Lower leg skin (tissue), 4 donors: Measurements from ENCODE around the gene NTRK2. TPM values are rescaled to one million over a fixed set of nuclear protein-coding genes. Genes with fewer than 3 reads are reported as not detected.

Source experiments
- DNase-seq, 2 donors: peaks; one replicate each; pipeline ENCODE4 v3.0.0-alpha.2; 2019; ENCODE audit warnings: low spot score in 2 of 2
- H3K4me3 ChIP-seq: fragments of 200-600 bp; sonication (generic); 2 replicates; pipeline ENCODE4 v1.5.1; 2017; ENCODE audit warnings: mild to moderate bottlenecking, low read depth; ENCODE audit not compliant: poor library complexity, severe bottlenecking
- CTCF ChIP-seq, 3 donors: fragments of 450-650 bp; IDR thresholded peaks; one replicate each; pipeline ENCODE4 v1.5.1; 2016; ENCODE audit warnings: antibody characterized with exemption in 3 of 3, mild to moderate bottlenecking in 3 of 3, moderate library complexity in 2 of 3
- POLR2A ChIP-seq, 2 donors: fragments of 450-650 bp; IDR thresholded peaks; one replicate each; pipeline ENCODE4 v1.6.1; 2016 to 2017; ENCODE audit warnings: antibody characterized with exemption in 2 of 2, mild to moderate bottlenecking in 1 of 2, moderate library complexity in 1 of 2
- WGBS, 2 donors: methylation state at CpG; one replicate each; pipeline ENCODE4 v1.1.5; 2018; 5-methylcytosine and 5-hydroxymethylcytosine counted together
- intact Hi-C: fragments of 100-400 bp; cut with DNase I; formaldehyde crosslinking; loops from one replicate; pipeline ENCODE4 v1.15.0; 2023; ENCODE audit warnings: low total_unique reads
- total RNA-seq, 4 donors: library from RNA; depleted of rRNA; stranded (reverse); fragments of >200 nt; gene quantifications; one replicate each; pipeline ENCODE4 v1.1.0, GENCODE V29; 2016

The NTRK2 gene
- total RNA-seq, 4 donors from 2014 or later = 6.2 to 16.3 (median 10.3) TPM

- DNase-seq = no peak
- WGBS, 2 donors = 89% methylated on average over 4 of the region's 4 CpGs
- intact Hi-C loops = no loop called here
- H3K4me3 ChIP-seq = no peak overlapping the region
- TF ChIP-seq CTCF (IDR thresholded peaks at IDR 0.05) (no peak), POLR2A (IDR thresholded peaks at IDR 0.05) (no peak)
Measured at GRCh38 chr9:84642553-84643141, 26.9 kb upstream of the NTRK2 start.

GRCh38 chr9:84647699-84648098, 21.8 kb upstream of the NTRK2 start:
- DNase-seq = no peak
- WGBS, 2 donors = 93 to 96% methylated on average over 3 of the region's 3 CpGs
- no peak overlapping the region for H3K4me3 ChIP-seq
- intact Hi-C loops = no loop called here
- TF ChIP-seq CTCF (IDR thresholded peaks at IDR 0.05) (no peak), POLR2A (IDR thresholded peaks at IDR 0.05) (no peak)

- TF ChIP-seq CTCF (IDR thresholded peaks at IDR 0.05) (no peak), POLR2A (IDR thresholded peaks at IDR 0.05) (no peak)
- DNase-seq = no peak
- H3K4me3 ChIP-seq = no peak overlapping the region
- WGBS, 2 donors = 36 to 37% methylated on average over 4 of the region's 4 CpGs
- intact Hi-C loops = no loop called here
Measured at GRCh38 chr9:84652496-84653120, 16.9 kb upstream of the NTRK2 start.

- intact Hi-C loops = no loop called here
- no peak for DNase-seq
- no peak overlapping the region for H3K4me3 ChIP-seq
- no peak for TF ChIP-seq POLR2A (IDR thresholded peaks at IDR 0.05)
- TF ChIP-seq CTCF (IDR thresholded peaks at IDR 0.05) = no peak
- WGBS, 2 donors = 78 to 85% methylated on average over 5 of the region's 5 CpGs
Measured at GRCh38 chr9:84655447-84655846, 14.1 kb upstream of the NTRK2 start.

- intact Hi-C loops = no loop called here
- H3K4me3 ChIP-seq = no peak overlapping the region
- TF ChIP-seq CTCF (IDR thresholded peaks at IDR 0.05) = no peak
- TF ChIP-seq POLR2A (IDR thresholded peaks at IDR 0.05) = no peak
- no peak for DNase-seq
- 68 to 79% methylated on average over 5 of the region's 5 CpGs for WGBS, 2 donors
Measured at GRCh38 chr9:84659313-84659712, 10.2 kb upstream of the NTRK2 start.

- 86 to 88% methylated on average over 1 of the region's 1 CpG for WGBS, 2 donors
- intact Hi-C loops = no loop called here
- no peak overlapping the region for H3K4me3 ChIP-seq
- DNase-seq = no peak
- TF ChIP-seq POLR2A (IDR thresholded peaks at IDR 0.05) (no peak), CTCF (IDR thresholded peaks at IDR 0.05) (no peak)
Measured at GRCh38 chr9:84659773-84660172, 9.8 kb upstream of the NTRK2 start.
